MCF 10A (cell line): ENCODE results near the gene TENT4A. TPM values are rescaled to one million over a fixed set of nuclear protein-coding genes. Genes with fewer than 3 reads are reported as not detected.

Source experiments
- BruUV-seq: library from RNA; stranded (reverse); fragments of 400-500 nt; replicated peaks from 2 replicates; lab custom pipeline; 2021; lab: Mats Ljungman, UMichigan
- CTCF ChIA-PET: fragments of 300-600 bp; sonication (Branson Sonifier 250); formaldehyde crosslinking; extraction: SDS; loops from one replicate; lab custom pipeline; 2021; ENCODE audit warnings: antibody characterized with exemption, inconsistent platforms; lab: Yijun Ruan, JAX
- POLR2A ChIA-PET: fragments of 300-600, 350-650 bp; sonication (Branson Sonifier 250); formaldehyde crosslinking; extraction: SDS; loops from one replicate; lab custom pipeline; 2020; ENCODE audit warnings: antibody characterized with exemption, inconsistent platforms; lab: Yijun Ruan, JAX
- DNase-seq: peaks from one replicate; pipeline ENCODE4 v3.0.0-alpha.2; 2018; ENCODE audit not compliant: unreplicated experiment
- H3K27ac Mint-ChIP-seq: one replicate; pipeline ENCODE4 v1.8.0; 2022; ENCODE audit warnings: mild to moderate bottlenecking, low read depth, mixed read lengths; ENCODE audit not compliant: unreplicated experiment
- H3K27me3 Mint-ChIP-seq: one replicate; pipeline ENCODE4 v1.8.0; 2022; ENCODE audit warnings: mixed read lengths; ENCODE audit not compliant: insufficient read depth, unreplicated experiment
- H3K36me3 Mint-ChIP-seq: one replicate; pipeline ENCODE4 v1.8.0; 2022; ENCODE audit warnings: mild to moderate bottlenecking, moderate library complexity, mixed read lengths; ENCODE audit not compliant: insufficient read depth, unreplicated experiment
- H3K4me1 Mint-ChIP-seq: one replicate; pipeline ENCODE4 v1.8.0; 2022; ENCODE audit warnings: mixed read lengths; ENCODE audit not compliant: insufficient read depth, unreplicated experiment
- H3K4me3 Mint-ChIP-seq: one replicate; pipeline ENCODE4 v1.8.0; 2022; ENCODE audit warnings: mild to moderate bottlenecking, moderate library complexity, mixed read lengths; ENCODE audit not compliant: unreplicated experiment
- H3K9me3 Mint-ChIP-seq: one replicate; pipeline ENCODE4 v1.8.0; 2022; ENCODE audit warnings: mixed read lengths; ENCODE audit not compliant: unreplicated experiment
- intact Hi-C: fragments of 100-400 bp; cut with micrococcal nuclease; formaldehyde crosslinking; loops from 2 replicates; pipeline ENCODE4 v1.14.1; 2022
- total RNA-seq: library from RNA; stranded (reverse); gene quantifications from 2 replicates; pipeline ENCODE4 v1.2.3, GENCODE V29; 2022
- TF ChIP-seq, protein P1 (sequence below): fragments of 200-600 bp; IDR thresholded peaks from one replicate; pipeline ENCODE4 v1.8.0; 2022; ENCODE audit warnings: antibody characterized with exemption, mild to moderate bottlenecking; ENCODE audit not compliant: unreplicated experiment

The TENT4A gene
- total RNA-seq, 1 experiment from 2014 or later, result 27.6 TPM

DNA sequence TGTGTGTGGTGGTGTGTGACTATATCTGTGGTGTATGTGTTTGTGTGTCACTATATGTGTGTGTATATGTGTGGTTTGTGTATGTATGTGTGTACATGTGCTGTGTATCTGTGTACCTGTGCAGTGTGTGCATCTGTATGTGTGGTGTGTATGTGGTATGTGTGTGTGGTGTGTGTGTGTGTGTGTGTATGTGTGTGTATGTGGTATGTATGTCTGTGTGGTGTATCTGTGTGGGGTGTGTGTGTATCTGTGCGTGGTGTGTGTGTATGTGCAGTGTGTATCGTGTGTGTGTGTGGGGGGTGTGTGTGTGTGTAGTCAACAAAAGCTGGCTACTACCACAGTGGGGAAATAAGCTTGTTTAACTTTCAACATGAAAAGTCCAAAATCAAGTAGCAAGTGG lies 31.6 kb upstream of the TENT4A start:
- Mint-ChIP-seq H3K27me3 (peaks cover 12% of the 10 kb centered on the region), H3K4me1 (peaks cover 1% of the 10 kb centered on the region), H3K36me3 (no peaks in the 10 kb centered on the region), H3K27ac (no peak overlapping the region), H3K9me3 (no peaks in the 10 kb centered on the region), H3K4me3 (no peak overlapping the region)
- no peak for DNase-seq
- ChIA-PET POLR2A (no interaction called here), CTCF (interaction anchor here (0.6 to 0.7 kb wide), 3 partner anchors 47 to 1644 kb away, joined by 3 read pairs; no protein-coding TSS in a partner anchor)
- BruUV-seq, result no TSS peak
- TF ChIP-seq, protein P1, sequence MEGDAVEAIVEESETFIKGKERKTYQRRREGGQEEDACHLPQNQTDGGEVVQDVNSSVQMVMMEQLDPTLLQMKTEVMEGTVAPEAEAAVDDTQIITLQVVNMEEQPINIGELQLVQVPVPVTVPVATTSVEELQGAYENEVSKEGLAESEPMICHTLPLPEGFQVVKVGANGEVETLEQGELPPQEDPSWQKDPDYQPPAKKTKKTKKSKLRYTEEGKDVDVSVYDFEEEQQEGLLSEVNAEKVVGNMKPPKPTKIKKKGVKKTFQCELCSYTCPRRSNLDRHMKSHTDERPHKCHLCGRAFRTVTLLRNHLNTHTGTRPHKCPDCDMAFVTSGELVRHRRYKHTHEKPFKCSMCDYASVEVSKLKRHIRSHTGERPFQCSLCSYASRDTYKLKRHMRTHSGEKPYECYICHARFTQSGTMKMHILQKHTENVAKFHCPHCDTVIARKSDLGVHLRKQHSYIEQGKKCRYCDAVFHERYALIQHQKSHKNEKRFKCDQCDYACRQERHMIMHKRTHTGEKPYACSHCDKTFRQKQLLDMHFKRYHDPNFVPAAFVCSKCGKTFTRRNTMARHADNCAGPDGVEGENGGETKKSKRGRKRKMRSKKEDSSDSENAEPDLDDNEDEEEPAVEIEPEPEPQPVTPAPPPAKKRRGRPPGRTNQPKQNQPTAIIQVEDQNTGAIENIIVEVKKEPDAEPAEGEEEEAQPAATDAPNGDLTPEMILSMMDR, result no peak
- intact Hi-C loops, result no loop called here

DNA sequence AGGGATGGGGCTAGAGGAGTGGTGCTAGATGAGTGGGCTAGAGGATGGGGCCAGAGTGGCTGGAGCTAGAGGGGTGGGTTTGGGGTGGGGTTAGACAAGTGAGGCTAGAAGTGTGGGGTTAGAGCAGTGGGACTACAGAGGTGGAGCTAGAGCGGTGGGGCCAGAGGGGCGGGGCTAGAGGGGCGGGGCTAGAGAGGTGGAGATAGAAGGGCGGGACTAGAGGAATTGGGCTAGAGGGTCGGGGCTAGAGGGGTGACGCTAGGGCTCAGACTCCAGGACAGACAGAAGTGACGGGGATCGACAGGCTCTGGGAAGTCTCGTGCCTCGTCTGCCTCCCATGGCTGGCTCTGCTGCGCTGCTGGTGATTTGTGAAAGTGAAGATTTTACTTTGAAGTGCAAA lies 31.0 kb upstream of the TENT4A start:
- intact Hi-C loops, result no loop called here
- no peak for DNase-seq
- Mint-ChIP-seq H3K4me3 (no peak overlapping the region), H3K4me1 (no peaks in the 10 kb centered on the region), H3K27me3 (peaks cover 16% of the 10 kb centered on the region), H3K27ac (no peak overlapping the region), H3K9me3 (peaks cover under 1% of the 10 kb centered on the region), H3K36me3 (no peaks in the 10 kb centered on the region)
- BruUV-seq, result no TSS peak
- TF ChIP-seq, protein P1, result no peak
- CTCF ChIA-PET, result interaction anchor here (0.7 kb wide), 2 partner anchors 1134 to 1645 kb away, joined by 3 read pairs; no protein-coding TSS in a partner anchor
- POLR2A ChIA-PET, result interaction anchor here (1.3 kb wide), 1 partner anchor 13 kb away, joined by 4 read pairs; no protein-coding TSS in a partner anchor

DNA sequence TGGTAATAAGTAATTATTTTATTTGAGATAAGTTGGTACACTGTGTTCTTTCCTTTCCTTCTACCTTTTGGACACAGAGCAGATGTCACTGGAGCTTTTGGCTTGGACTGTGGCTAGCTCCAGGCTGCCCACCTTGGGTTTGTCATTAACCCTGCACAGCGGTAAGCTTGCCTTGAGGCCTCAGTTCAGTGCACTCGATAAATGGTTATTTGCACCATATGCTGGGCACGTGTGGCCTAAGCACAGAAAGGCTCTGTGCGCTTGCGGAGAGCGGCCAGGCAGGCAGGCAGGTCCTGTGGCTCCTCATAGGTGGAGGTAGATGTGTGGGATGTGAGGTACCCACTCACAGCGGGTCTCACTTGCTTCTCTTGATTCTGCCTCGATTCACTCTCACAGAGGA lies 30.0 kb upstream of the TENT4A start:
- peaks cover 7% of the 10 kb centered on the region for H3K9me3 Mint-ChIP-seq
- intact Hi-C loops, result no loop called here
- H3K36me3 Mint-ChIP-seq, result no peaks in the 10 kb centered on the region
- TF ChIP-seq, protein P1, result no peak
- H3K4me3 Mint-ChIP-seq, result no peak overlapping the region
- POLR2A ChIA-PET, result interaction anchor here (1.3 kb wide), 1 partner anchor 12 kb away, joined by 4 read pairs; no protein-coding TSS in a partner anchor
- H3K4me1 Mint-ChIP-seq, result no peaks in the 10 kb centered on the region
- CTCF ChIA-PET, result interaction anchor here (1.2 kb wide), 1 partner anchor 48 kb away, joined by 3 read pairs; no protein-coding TSS in a partner anchor
- DNase-seq, result no peak
- H3K27me3 Mint-ChIP-seq, result peaks cover 24% of the 10 kb centered on the region
- no TSS peak for BruUV-seq
- H3K27ac Mint-ChIP-seq, result no peak overlapping the region

- ChIA-PET CTCF (interaction anchor here (1.2 kb wide), 1 partner anchor 48 kb away, joined by 3 read pairs; no protein-coding TSS in a partner anchor), POLR2A (no interaction called here)
- Mint-ChIP-seq H3K9me3 (peaks cover 7% of the 10 kb centered on the region), H3K27ac (no peak overlapping the region), H3K4me3 (no peak overlapping the region), H3K4me1 (no peaks in the 10 kb centered on the region), H3K27me3 (peaks cover 24% of the 10 kb centered on the region), H3K36me3 (no peaks in the 10 kb centered on the region)
- intact Hi-C loops, result no loop called here
- no TSS peak for BruUV-seq
- DNase-seq, result no peak
- TF ChIP-seq, protein P1, result no peak
These were observed 29.2 kb upstream of the TENT4A start for GRCh38 chr5:6684075-6684474.
